A673 (cell line): ENCODE data around the gene FAM149A.

ENCODE experiments used
- CTCF ChIP-seq: fragments of 300-800, 200-600 bp; sonication (generic); conservative IDR thresholded peaks from 2 replicates; pipeline ENCODE4 v1.5.1; 2017; ENCODE audit warnings: low read depth, mild to moderate bottlenecking, antibody characterized with exemption, low read length, moderate library complexity, mixed read lengths
- EZH2 ChIP-seq: fragments of 200-600 bp; sonication (generic); IDR thresholded peaks from 2 replicates; pipeline ENCODE4 v1.6.1; 2017; ENCODE audit warnings: borderline replicate concordance, low read depth, mild to moderate bottlenecking, mixed read lengths, antibody characterized with exemption, low read length; ENCODE audit not compliant: poor library complexity, severe bottlenecking

- TF ChIP-seq CTCF (no peak), EZH2 (no peak)
Observed at GRCh38 chr4:186092296-186092695, 12.2 kb upstream of the FAM149A start.
